ENCODE measurements around the gene F2R. TPM values are rescaled to one million over a fixed set of nuclear protein-coding genes. Genes with fewer than 3 reads are reported as not detected.

The F2R gene
- total and polyA plus RNA-seq, 12 donors = 6.0 to 60.5 (median 26.8) TPM

- Histone ChIP-seq H3K4me1 (replicated peaks in 1 of 2) (peaks cover 0 to 21% of the 10 kb centered on the region in 2 donors), H3K9me3 (replicated peaks in 1 of 3) (no peaks in the 10 kb centered on the region), H3K27me3 (no peaks in the 10 kb centered on the region), H3K36me3 (replicated peaks in 1 of 2) (no peaks in the 10 kb centered on the region), H3K27ac (no peak overlapping the region), H3K4me3 (no peak overlapping the region)
- DNase-seq = no peak
- WGBS, 4 donors = 88 to 94% (median 92%) methylated on average over 1 of the region's 1 CpG
- intact Hi-C loops (cut with DNase I) = no loop called here
- TF ChIP-seq CTCF (IDR thresholded peaks at IDR 0.05) (no peak), POLR2A (IDR thresholded peaks at IDR 0.05) (no peak)
Measured at GRCh38 chr5:76688212-76688611, 27.7 kb upstream of the F2R start.

- no peak overlapping the region for H3K4me3 ChIP-seq
- intact Hi-C loops (cut with DNase I) = no loop called here
- no peaks in the 10 kb centered on the region for H3K9me3 ChIP-seq (replicated peaks in 1 of 3)
- WGBS, 4 donors = 68 to 82% (median 77%) methylated on average over 3 of the region's 3 CpGs
- TF ChIP-seq POLR2A (IDR thresholded peaks at IDR 0.05) (no peak), CTCF (IDR thresholded peaks at IDR 0.05) (no peak)
- H3K36me3 ChIP-seq (replicated peaks in 1 of 2) = no peaks in the 10 kb centered on the region
- DNase-seq = no peak
- H3K27ac ChIP-seq = no peak overlapping the region
- no peaks in the 10 kb centered on the region for H3K27me3 ChIP-seq
- H3K4me1 ChIP-seq (replicated peaks in 1 of 2) = peaks cover 0 to 21% of the 10 kb centered on the region in 2 donors
Measured at GRCh38 chr5:76688836-76689235, 27.1 kb upstream of the F2R start.

GRCh38 chr5:76689321-76690036 is 26.4 kb upstream of the F2R start:
- TF ChIP-seq CTCF (IDR thresholded peaks at IDR 0.05) (no peak), POLR2A (IDR thresholded peaks at IDR 0.05) (no peak)
- H3K9me3 ChIP-seq (replicated peaks in 1 of 3) = no peaks in the 10 kb centered on the region
- H3K4me3 ChIP-seq = no peak overlapping the region
- peaks cover 0 to 21% of the 10 kb centered on the region in 2 donors for H3K4me1 ChIP-seq (replicated peaks in 1 of 2)
- no peaks in the 10 kb centered on the region for H3K27me3 ChIP-seq
- H3K36me3 ChIP-seq (replicated peaks in 1 of 2) = no peaks in the 10 kb centered on the region
- no peak for DNase-seq
- intact Hi-C loops (cut with DNase I) = no loop called here
- WGBS, 4 donors = 83 to 90% (median 87%) methylated on average over 3 of the region's 3 CpGs
- H3K27ac ChIP-seq = no peak overlapping the region

GRCh38 chr5:76690037-76690679 is 25.8 kb upstream of the F2R start:
- no peak for DNase-seq
- no peaks in the 10 kb centered on the region for H3K9me3 ChIP-seq (replicated peaks in 1 of 3)
- no peak overlapping the region for H3K4me3 ChIP-seq
- H3K27me3 ChIP-seq = no peaks in the 10 kb centered on the region
- no peaks in the 10 kb centered on the region for H3K36me3 ChIP-seq (replicated peaks in 1 of 2)
- intact Hi-C loops (cut with DNase I) = no loop called here
- 75 to 90% (median 88%) methylated on average over 3 of the region's 3 CpGs for WGBS, 4 donors
- peaks cover 0 to 21% of the 10 kb centered on the region in 2 donors for H3K4me1 ChIP-seq (replicated peaks in 1 of 2)
- TF ChIP-seq POLR2A (IDR thresholded peaks at IDR 0.05) = no peak
- no peak for TF ChIP-seq CTCF (IDR thresholded peaks at IDR 0.05)
- no peak overlapping the region for H3K27ac ChIP-seq
